MCF 10A (cell line): Measurements from ENCODE around the gene HPCAL4. TPM values are rescaled to one million over a fixed set of nuclear protein-coding genes. Genes with fewer than 3 reads are reported as not detected.

Source experiments
- BruUV-seq: library from RNA; stranded (reverse); fragments of 400-500 nt; replicated peaks from 2 replicates; lab custom pipeline; 2021; lab: Mats Ljungman, UMichigan
- CTCF ChIA-PET: fragments of 300-600 bp; sonication (Branson Sonifier 250); formaldehyde crosslinking; extraction: SDS; loops from one replicate; lab custom pipeline; 2021; ENCODE audit warnings: antibody characterized with exemption, inconsistent platforms; lab: Yijun Ruan, JAX
- POLR2A ChIA-PET: fragments of 300-600, 350-650 bp; sonication (Branson Sonifier 250); formaldehyde crosslinking; extraction: SDS; loops from one replicate; lab custom pipeline; 2020; ENCODE audit warnings: antibody characterized with exemption, inconsistent platforms; lab: Yijun Ruan, JAX
- DNase-seq: peaks from one replicate; pipeline ENCODE4 v3.0.0-alpha.2; 2018; ENCODE audit not compliant: unreplicated experiment
- H3K27ac Mint-ChIP-seq: one replicate; pipeline ENCODE4 v1.8.0; 2022; ENCODE audit warnings: mild to moderate bottlenecking, low read depth, mixed read lengths; ENCODE audit not compliant: unreplicated experiment
- H3K27me3 Mint-ChIP-seq: one replicate; pipeline ENCODE4 v1.8.0; 2022; ENCODE audit warnings: mixed read lengths; ENCODE audit not compliant: insufficient read depth, unreplicated experiment
- H3K36me3 Mint-ChIP-seq: one replicate; pipeline ENCODE4 v1.8.0; 2022; ENCODE audit warnings: mild to moderate bottlenecking, moderate library complexity, mixed read lengths; ENCODE audit not compliant: insufficient read depth, unreplicated experiment
- H3K4me1 Mint-ChIP-seq: one replicate; pipeline ENCODE4 v1.8.0; 2022; ENCODE audit warnings: mixed read lengths; ENCODE audit not compliant: insufficient read depth, unreplicated experiment
- H3K4me3 Mint-ChIP-seq: one replicate; pipeline ENCODE4 v1.8.0; 2022; ENCODE audit warnings: mild to moderate bottlenecking, moderate library complexity, mixed read lengths; ENCODE audit not compliant: unreplicated experiment
- H3K9me3 Mint-ChIP-seq: one replicate; pipeline ENCODE4 v1.8.0; 2022; ENCODE audit warnings: mixed read lengths; ENCODE audit not compliant: unreplicated experiment
- CTCF ChIP-seq: fragments of 200-600 bp; IDR thresholded peaks from one replicate; pipeline ENCODE4 v1.8.0; 2022; ENCODE audit warnings: antibody characterized with exemption, mild to moderate bottlenecking; ENCODE audit not compliant: unreplicated experiment
- intact Hi-C: fragments of 100-400 bp; cut with micrococcal nuclease; formaldehyde crosslinking; loops from 2 replicates; pipeline ENCODE4 v1.14.1; 2022
- total RNA-seq: library from RNA; stranded (reverse); gene quantifications from 2 replicates; pipeline ENCODE4 v1.2.3, GENCODE V29; 2022

Gene HPCAL4
- total RNA-seq, 1 experiment from 2014 or later: not detected

- TF ChIP-seq CTCF: no peak
- POLR2A ChIA-PET: no interaction called here
- intact Hi-C loops: no loop called here
- no peaks in the 10 kb centered on the region for H3K9me3 Mint-ChIP-seq
- CTCF ChIA-PET: interaction anchor here (0.9 kb wide), 1 partner anchor 27 kb away, joined by 3 read pairs; no protein-coding TSS in a partner anchor
- no TSS peak for BruUV-seq
- H3K4me3 Mint-ChIP-seq: no peak overlapping the region
- H3K27me3 Mint-ChIP-seq: peaks cover 48% of the 10 kb centered on the region
- H3K27ac Mint-ChIP-seq: no peak overlapping the region
- no peaks in the 10 kb centered on the region for H3K36me3 Mint-ChIP-seq
- no peaks in the 10 kb centered on the region for H3K4me1 Mint-ChIP-seq
- DNase-seq: no peak
These were observed 57.8 kb downstream of the HPCAL4 start for GRCh38 chr1:39633422-39633821.

GRCh38 chr1:39632682-39633417 is 58.4 kb downstream of the HPCAL4 start:
- Mint-ChIP-seq H3K36me3 (no peaks in the 10 kb centered on the region), H3K9me3 (no peaks in the 10 kb centered on the region), H3K27me3 (peaks cover 48% of the 10 kb centered on the region), H3K4me1 (no peaks in the 10 kb centered on the region), H3K4me3 (no peak overlapping the region), H3K27ac (no peak overlapping the region)
- TF ChIP-seq CTCF: no peak
- ChIA-PET POLR2A (no interaction called here), CTCF (interaction anchor here (0.7 to 0.9 kb wide), 2 partner anchors 16 to 288 kb away, joined by 3 read pairs; no protein-coding TSS in a partner anchor)
- DNase-seq: no peak
- intact Hi-C loops: no loop called here
- BruUV-seq: no TSS peak

- H3K27ac Mint-ChIP-seq: no peak overlapping the region
- H3K4me1 Mint-ChIP-seq: no peaks in the 10 kb centered on the region
- DNase-seq: no peak
- no peaks in the 10 kb centered on the region for H3K9me3 Mint-ChIP-seq
- H3K36me3 Mint-ChIP-seq: no peaks in the 10 kb centered on the region
- peaks cover 48% of the 10 kb centered on the region for H3K27me3 Mint-ChIP-seq
- H3K4me3 Mint-ChIP-seq: no peak overlapping the region
- TF ChIP-seq CTCF: no peak
- BruUV-seq: no TSS peak
- CTCF ChIA-PET: interaction anchor here (0.7 to 0.9 kb wide), 2 partner anchors 16 to 288 kb away, joined by 3 read pairs; no protein-coding TSS in a partner anchor
- intact Hi-C loops: no loop called here
- POLR2A ChIA-PET: no interaction called here
These were observed 58.9 kb downstream of the HPCAL4 start for GRCh38 chr1:39632323-39632681.

GRCh38 chr1:39631361-39632322 is 59.6 kb downstream of the HPCAL4 start:
- ChIA-PET POLR2A (no interaction called here), CTCF (interaction anchor here (2.0 kb wide), 1 partner anchor 22 kb away, joined by 5 read pairs; no protein-coding TSS in a partner anchor)
- TF ChIP-seq CTCF: no peak
- intact Hi-C loops: no loop called here
- peaks cover 54% of the 10 kb centered on the region for H3K27me3 Mint-ChIP-seq
- no peaks in the 10 kb centered on the region for H3K9me3 Mint-ChIP-seq
- no peak overlapping the region for H3K4me3 Mint-ChIP-seq
- DNase-seq: no peak
- no peaks in the 10 kb centered on the region for H3K4me1 Mint-ChIP-seq
- no peak overlapping the region for H3K27ac Mint-ChIP-seq
- peaks cover under 1% of the 10 kb centered on the region for H3K36me3 Mint-ChIP-seq
- no TSS peak for BruUV-seq
